T follicular helper cell (primary cell): ENCODE data around the gene JPT2.
"Not testable (repeated sequence)": the region's sequence is repeated elsewhere in the genome, so short reads cannot be mapped to it uniquely, and the experiment has no call there.

Experiments used
- DNase-seq: peaks from one replicate; pipeline ENCODE4 v3.0.0-alpha.2; 2020; ENCODE audit warnings: low read depth

The JPT2 gene

DNA sequence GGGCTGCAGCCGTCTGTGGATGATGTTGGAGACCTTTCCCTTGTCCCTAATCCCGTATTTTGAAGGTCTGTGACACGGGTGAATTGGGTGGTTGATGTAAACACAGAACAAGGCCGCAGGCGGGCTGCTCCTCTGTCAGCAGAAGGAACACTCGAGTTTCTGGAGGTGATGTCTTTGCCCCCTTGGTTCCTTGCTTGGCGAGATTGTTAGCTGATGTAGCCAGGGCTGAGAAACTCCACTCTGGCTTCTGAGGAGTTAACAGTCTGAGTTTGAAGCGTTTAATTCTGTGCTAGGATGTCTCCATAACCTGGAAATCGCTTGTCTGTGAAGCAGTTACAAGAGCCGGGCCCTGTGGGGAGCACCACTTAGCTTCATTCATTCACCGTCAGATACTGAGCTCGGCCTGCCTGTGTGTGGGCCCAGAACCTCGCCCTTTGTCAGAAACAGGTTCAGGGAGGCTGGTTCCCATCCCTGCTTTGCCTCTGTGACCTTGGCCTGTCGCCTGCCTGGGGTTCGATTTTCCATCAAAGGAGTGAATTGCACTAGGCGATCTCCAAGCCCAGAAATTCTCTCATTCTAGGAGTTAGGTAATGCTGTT is 29.2 kb downstream of the JPT2 start:
- DNase-seq = no peak

DNA sequence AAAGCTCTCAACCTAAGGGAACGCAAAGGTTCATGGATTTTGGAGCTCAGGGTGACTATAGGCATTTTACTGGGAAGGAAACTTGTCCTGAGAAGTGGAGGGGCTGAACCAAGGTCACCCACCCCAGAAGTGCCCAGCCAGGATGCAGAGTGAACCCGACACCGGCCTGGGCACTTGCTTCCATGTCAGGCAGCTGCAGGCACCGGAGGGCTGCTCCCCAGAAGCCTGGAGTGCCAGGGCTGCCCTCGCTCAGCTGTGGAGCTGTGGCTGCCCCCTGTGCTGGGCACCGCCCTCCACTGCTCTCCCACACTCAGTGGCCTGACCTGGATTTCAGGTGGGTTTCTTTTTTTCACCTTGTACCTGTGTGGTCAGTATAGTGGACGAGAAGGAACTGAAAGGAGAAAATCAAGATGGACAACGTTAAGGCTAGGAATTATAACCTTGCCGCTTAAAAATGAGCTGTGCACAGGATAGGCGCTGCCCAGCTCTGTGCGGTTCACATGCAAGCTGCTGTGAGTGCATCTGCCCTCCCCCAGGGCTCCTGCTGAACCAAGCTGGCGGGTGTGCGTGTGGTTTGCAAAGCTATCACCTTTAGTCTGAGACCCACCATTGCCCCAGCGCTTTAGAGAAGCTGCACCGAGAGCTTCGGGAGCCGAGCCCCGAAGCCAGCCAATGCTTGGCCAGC is 30.1 kb downstream of the JPT2 start:
- DNase-seq = no peak

DNA sequence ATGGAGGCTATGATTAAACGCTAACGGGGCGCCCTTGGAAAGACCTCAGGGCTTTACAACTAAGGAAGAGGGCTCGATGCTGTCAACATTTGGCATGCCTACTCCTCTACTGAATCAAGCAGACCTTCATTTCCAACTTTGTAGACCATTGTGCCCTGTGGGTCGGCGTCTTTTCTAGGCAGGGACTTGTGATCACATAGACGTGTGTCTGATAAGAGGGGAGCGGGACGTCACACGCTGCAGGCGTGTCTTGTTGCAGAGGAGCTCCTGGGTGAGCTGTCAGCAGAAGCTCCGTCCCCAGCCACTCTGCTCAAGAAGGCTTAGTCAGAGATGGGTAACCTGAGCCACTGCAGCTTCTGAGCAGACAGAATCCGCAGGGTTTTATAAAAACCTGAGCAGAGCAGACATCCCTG is 30.7 kb downstream of the JPT2 start:
- no peak for DNase-seq

DNA sequence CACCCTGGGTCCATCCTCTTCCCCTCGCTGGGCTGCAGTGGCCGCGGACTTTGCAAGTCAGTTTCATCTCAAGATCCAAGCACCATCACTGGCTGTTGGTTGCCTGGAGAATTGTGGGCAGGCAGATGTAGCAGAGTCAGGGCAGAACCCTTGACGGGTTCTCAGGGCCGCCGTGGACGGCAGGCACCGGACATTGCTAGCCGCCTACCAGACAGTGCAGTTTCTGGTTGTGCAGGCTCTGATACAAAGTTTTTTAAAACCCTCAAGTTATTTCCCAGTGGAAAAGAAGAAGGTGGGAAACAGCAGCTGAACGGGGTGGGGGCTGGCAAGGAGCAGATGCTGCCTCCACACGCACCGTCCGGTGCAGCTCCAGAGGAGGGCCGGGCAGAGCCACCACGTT is 31.3 kb downstream of the JPT2 start:
- no peak for DNase-seq

DNA sequence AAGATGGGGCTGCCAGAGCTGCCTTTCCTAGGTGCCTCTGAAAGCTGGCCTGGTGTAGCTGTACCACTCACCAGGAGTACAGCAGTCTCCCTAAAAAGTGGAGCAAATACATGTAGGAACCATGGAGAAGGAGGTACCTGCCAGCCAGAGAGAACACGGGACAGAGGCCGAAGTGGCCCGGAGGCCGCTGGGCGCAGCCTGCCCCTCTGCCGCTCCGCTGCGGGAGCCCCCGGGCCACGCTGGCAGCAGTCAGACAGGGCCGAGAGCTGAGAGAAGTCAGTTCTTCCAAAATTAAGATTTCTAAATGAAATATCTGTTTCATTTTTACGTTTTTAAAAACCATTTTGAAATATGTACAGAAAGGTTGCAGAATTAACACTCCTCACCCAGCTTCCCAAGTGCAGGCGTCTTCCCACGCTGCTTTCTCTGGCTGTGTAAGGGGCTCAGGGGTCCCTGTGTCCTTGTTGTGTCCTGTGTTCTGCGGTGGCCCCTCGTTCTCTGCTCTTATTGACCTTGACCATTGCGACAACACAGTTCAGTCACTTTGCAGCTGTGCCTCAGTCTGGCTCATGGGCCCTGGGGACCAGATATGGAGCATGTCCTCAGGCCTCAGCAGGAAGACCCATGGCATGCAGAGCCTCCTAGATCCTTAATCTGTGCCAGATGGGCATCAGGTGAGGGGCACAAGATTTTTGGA is 32.9 kb downstream of the JPT2 start:
- DNase-seq = no peak

DNA sequence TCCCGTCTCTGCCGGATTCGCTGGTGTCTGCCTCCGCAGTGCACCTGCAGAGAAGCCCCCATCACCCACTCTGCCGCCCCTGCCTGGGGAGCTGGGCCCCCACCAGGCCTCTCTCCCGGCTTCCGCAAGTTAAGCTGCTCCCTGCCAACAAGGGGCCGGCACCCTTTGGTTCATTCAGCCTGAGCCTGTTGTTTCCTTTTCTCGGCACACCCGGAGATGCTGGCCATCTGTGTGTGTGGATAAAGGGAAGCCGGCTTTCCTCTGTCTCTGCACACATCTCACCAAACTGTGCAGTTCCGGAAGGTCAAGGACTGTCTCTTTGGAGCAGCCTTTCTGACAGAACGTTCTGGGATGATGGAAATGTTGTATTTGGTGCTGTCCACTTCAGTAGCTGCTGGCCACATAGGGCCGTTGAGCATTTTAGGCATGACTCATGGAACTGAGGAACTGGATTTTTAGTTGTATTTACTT is 34.7 kb downstream of the JPT2 start:
- no peak for DNase-seq

DNA sequence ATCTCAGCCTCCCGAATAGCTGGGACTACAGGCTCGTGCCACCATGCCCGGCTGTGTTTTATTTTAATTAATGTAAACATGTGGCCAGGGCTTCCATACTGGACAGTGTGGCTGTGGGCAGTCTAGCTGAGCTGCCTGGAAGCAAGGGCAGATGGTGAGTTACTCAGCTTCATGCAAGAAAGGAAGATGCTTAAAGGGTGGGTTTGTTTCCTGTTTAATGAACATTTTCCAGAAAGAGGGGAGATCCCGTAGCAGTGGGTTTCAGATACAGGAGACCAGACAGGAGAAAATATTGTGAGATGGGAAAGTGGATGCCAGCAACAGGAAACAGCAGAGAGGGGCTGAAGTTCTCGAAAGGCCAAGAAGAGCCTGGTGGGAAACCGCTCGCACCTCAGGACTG is 35.3 kb downstream of the JPT2 start:
- DNase-seq = no peak

DNA sequence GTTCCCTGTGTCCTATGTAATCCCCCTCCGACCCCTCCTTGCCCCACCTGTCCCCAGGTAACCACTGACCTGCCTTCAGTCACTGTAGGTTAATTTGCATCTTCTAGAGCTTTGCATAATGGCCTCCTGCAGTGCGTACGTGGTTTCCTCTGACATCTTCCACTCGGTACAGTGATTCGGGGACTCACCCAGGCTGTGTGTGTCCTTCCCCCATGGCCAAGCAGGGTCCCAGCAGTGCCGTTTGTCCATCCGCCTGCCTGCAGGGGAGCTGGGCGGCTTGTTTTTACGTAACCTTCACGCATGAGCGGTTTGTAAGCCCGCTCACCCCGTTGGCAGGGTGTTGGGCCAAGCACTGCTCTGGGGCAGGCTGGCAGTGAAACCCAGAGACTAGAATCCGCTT is 35.9 kb downstream of the JPT2 start:
- no peak for DNase-seq

DNA sequence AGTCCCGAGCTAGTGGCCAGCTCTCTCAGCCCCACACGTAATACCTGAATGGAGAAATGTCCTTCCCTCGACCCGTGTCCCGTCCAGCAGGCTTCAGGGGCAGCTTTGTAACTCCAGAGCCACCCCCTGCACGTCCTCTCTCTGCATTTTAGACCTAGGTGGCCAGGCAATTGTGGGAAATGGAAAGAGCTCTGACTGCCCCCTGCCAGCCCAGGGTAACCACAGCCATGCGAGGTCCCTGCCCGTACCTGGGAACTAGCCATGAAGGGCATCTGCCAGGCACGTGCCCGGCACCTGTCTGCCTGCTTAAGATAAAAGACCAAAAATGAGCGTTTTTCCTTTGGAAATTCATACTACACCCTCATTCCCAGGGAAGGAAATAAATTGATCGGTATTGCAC is 37.1 kb downstream of the JPT2 start:
- DNase-seq = no peak

DNA sequence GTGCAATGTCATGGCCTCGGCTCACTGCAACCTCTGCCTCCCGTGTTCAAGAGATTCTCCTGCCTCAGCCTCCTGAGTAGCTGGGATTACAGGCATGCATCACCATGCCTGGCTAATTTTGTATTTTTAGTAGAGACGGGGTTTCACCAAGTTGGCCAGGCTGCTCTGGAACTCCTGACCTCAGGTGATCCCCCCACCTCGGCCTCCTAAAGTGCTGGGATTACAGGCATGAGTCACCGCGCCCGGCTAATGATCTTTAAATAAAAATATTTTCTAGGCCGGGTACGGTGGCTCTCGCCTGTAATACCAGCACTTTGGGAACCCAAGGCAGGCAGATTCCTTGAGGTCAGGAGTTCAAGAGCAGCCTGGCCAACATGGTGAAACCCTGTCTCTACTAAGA is 40.2 kb downstream of the JPT2 start:
- DNase-seq = not testable (repeated sequence)

DNA sequence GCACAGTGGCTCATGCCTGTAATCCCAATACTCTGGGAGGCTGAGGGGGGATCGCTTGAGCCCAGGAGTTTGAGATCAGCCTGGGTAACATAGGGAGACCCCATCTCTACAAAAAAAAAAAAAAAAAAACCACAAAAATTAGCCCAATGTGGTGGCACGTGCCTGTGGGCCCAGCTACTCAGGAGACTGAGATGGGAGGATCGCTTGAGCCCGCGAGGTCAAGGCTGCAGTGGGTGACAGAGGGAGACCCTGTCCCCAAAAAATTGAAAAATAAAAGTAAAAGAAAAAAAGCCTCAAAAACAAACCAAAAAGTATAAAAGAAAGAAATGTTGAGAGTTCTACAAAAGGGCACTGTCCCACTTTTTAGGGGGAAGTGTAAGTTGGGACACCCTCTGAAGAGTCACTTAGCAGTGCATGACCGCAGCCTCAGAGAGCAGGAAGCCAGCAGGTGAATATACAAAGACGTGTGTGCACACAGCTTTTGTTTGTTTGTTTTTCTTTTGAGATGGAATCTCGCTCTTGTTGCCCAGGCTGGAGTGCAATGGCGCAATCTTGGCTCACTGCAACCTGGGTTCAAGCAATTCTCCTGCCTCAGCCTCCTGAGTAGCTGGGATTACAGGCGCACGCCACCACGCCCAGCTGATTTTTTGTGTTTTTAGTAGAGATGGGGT is 41.6 kb downstream of the JPT2 start:
- DNase-seq = not testable (repeated sequence)

DNA sequence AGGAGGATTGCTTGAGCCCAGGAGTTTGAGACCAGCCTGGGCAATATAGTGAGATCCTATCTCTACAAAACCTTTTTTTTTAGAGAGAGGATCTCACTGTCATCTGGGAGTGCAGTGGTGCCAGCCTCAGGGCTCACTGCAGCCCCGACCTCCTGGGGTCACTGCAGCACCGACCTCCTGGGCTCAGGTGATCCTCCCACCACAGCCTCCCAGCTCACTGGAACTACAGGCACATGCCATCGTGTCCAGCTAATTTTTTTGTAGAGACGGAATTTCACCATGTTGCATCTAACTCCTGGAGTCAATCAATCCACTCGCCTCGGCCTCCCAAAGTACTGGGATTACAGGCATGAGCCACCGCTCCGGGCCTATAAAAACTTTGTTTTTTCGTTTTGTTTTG is 43.3 kb downstream of the JPT2 start:
- DNase-seq = no peak

DNA sequence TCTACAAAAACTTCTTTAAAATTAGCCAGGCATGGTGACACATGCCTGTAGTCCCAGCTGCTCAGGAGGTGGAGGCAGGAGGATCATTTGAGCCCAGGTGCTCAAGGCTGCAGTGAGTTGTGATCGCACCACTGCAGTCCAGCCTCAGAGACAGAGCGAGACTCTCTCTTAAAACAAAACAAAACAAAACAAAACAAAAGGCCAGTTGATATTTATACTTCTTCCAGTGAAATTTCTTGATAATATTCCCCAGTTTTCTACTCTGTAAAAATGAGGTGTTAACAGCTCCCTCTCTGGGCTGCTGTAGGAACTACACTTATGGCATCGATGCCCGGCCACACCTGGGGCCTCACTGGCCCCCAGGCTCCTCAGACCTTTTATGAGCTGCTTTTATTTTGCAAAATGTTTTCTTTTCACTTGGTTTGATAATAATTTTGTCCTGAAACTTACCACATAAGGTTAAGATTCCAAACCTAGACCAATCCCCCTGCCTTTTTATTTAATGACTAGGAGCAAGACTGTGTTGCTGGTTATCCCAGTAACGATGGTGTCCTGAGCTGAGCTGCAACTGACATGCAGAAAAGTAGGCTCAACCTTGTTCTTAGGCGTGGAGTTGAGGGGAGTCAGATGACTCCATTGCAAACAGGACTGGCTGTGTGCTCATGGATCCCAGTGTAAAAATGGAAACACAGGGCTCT is 45.5 kb downstream of the JPT2 start:
- peak; percentile 36 for DNase-seq

DNA sequence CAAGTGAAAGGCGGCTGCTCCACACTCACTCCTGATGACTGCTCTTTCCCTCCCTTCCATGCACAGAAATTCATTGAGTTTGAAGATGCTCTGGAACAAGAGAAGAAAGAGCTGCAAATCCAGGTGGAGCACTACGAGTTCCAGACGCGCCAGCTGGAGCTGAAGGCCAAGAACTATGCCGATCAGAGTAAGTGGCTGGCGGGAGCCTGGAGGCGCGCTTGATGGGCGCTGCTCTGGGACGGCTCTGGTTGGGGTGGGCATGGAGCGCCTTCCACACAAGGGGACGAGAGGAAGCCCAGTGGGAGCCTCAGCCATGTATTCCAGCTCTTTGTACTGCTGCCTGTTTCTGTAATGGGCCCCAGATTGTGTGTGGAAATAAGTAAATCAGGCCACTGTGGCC is 46.4 kb downstream of the JPT2 start:
- DNase-seq = no peak

DNA sequence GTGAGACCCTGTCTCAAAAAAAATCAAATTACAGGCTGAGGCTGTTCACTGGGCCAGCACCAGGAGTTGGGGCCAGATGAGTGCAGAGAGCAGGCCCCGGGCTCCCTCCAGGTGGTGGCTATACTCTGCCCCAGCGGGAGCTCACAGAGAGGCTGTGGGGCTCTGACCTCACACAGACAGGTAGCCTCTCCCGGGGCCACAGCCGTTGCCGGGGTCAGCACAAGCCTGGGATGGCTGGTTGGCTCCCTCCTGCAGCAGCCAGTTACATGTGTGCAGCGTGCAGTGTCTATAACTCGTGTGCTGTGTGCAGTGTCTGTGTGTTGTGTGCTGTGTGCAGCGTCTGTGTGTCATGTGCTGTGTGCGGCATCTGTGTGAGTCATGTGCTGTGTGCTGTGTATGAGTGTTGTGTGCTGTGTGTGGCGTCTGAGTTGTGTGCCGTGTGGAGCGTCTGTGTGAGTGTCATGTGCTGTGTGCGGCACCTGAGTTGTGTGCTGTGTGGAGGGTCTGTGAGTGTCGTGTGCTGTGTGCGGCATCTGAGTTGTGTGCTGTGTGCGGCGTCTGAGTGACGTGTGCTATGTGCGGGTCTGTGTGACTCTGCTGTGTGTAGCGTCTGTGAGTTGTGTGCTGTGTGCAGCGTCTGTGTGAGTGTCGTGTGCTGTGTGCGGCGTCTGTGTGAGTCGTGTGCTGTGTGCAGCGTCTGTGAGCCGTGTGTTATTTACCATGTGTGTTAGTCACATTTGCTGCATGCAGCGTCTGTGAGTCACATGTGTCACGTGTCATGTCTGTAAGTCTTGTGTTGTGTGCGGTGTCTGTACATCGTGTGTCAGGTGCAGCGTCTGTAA is 48.8 kb downstream of the JPT2 start:
- no peak for DNase-seq

DNA sequence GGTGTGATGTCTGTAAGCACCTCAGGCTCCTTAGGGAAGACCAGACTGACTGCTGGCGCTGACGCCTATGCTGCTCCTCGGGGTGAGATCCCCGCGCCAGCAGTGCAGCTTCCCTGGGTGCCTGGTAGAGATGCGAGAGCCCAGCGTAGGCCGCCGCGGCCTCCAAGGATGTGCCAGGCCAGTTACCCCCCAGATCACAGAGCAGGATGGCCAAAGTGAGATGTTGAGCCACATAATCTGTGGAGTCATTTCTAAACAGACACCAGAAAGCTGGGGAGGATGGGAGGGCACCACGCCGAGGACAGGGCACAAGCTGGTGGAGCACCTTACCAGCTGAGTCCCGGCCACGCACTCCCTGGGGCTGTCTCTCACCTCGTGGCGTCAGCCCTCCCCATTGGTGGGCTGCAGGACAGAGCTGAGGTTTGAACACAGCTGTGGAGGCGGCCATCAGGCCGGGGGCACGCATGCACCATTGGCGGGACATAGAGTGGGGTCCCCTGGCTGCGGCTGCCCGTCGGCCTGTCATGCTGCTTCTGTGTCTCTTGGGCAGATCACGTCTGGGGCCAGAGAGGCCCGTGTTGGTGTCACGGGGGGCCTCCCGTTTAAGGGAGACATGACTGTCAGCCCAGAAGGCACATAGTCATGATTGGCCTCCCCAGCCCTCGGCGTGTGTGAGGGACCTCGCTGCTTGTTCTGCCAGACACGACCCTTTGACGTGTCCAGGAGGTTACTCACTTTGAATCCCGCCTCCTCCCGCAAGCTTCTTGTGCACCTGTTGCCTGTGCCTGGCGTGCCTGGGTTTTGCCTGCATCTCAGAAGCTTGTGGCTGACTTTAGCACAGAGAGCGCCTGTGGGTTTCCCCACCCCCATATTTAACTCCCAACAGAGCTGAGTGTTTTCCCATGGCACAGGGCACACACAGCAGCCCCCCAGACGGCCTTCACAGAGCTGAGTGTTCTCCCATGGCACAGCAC is 49.9 kb downstream of the JPT2 start:
- DNase-seq = no peak

DNA sequence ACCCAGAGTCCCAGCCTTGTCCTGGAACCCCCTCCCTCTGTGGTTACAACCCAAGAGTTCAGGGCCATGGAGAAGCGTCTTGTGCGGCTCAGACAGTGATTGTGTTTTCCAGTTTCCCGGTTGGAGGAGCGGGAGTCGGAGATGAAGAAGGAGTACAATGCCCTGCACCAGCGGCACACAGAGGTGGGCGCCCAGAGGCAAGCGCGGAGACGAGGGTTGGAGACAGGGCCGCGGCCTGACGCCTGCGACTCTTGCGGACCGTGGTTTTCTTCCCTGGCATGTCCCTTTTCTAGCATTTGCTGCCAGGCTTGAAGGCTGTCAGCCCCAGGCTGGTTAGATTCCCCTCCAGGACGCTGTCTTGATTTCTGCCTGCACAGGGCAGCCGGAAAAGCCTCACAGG is 50.9 kb downstream of the JPT2 start:
- no peak for DNase-seq

DNA sequence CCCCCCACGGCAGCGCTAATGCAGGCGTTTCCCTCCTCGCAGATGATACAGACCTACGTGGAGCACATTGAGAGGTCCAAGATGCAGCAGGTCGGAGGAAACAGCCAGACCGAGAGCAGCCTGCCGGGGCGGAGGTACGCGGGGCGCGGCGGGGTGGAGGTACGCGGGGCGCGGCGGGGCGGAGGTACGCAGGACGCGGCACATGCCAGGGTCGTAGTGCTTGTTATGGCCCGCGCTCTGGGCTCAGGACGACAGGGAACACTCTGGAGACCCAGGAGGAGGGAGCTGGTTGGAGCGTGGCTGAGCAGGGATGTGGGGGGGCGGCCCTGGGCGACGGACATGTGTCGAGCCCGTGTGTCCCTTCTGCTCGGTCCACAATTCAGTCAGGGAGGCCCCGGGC is 51.4 kb downstream of the JPT2 start:
- DNase-seq = no peak

DNA sequence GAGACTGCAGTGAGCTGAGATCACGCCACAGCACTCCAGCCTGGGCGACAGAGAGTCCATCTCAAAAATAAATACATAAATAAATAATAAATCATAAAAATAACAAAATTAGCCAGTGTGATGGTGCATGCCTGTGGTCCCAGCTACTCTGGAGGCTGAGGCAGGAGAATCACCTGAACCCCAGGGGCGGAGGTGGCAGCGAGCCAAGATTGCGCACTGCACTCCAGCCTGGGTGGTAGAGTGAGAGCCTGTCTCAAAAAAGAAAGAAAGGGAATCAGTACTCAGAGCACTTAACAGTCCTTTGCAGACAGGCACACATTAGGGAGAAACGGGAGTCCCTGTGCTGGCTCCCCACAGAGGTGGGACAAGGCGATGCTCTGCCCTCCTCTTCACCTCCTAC is 53.0 kb downstream of the JPT2 start:
- no peak for DNase-seq

DNA sequence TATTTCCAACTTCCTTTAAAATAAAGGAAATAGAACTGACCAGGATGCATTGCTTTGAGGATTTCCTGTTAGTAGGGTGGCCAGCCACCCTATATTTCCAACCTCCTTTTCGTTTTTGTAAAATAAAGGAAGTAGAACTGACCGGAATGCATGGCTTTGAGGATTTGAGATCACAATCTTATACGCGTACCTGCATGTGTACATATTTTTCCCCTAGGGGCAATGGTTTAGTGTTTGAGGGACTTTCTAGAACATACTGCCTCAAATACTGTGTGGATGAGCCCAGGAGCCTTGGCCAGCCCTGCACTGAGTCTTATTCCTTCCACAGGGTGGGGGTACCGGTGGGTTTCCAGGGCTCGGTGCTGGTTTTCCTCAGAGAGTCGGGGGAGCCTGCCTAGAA is 53.5 kb downstream of the JPT2 start:
- DNase-seq = no peak
